Hepatocyte (in vitro differentiated cells): ENCODE data around the gene MYO1B. TPM values are rescaled to one million over a fixed set of nuclear protein-coding genes. Genes with fewer than 3 reads are reported as not detected.
A peak's percentile ranks its signal among the peaks of the same experiment; 100 is the strongest.

Experiments used
- DNase-seq: peaks from one replicate; pipeline ENCODE4 v3.0.0-alpha.2; 2016; ENCODE audit warnings: low spot score
- H2AFZ ChIP-seq: fragments of 200-600 bp; sonication (generic); 2 replicates; pipeline ENCODE4 v1.6.0; 2016; ENCODE audit warnings: antibody characterized with exemption, mild to moderate bottlenecking
- H3K27ac ChIP-seq: fragments of 200-600 bp; sonication (generic); 2 replicates; pipeline ENCODE4 v1.5.1; 2016; ENCODE audit warnings: mild to moderate bottlenecking
- H3K27me3 ChIP-seq: fragments of 200-600 bp; sonication (generic); 2 replicates; pipeline ENCODE4 v1.6.1; 2016
- H3K36me3 ChIP-seq: fragments of 200-600 bp; sonication (generic); replicated peaks from 2 replicates; pipeline ENCODE4 v1.5.1; 2016; ENCODE audit warnings: low read depth; ENCODE audit not compliant: insufficient read depth
- H3K4me1 ChIP-seq: fragments of 200-600 bp; sonication (generic); 2 replicates; pipeline ENCODE4 v1.5.1; 2016; ENCODE audit warnings: mild to moderate bottlenecking, moderate library complexity; ENCODE audit not compliant: insufficient read depth
- H3K4me2 ChIP-seq: fragments of 200-600 bp; sonication (generic); 2 replicates; pipeline ENCODE4 v1.6.0; 2016
- H3K4me3 ChIP-seq: fragments of 200-600 bp; sonication (generic); 2 replicates; pipeline ENCODE4 v1.5.1; 2016; ENCODE audit warnings: mild to moderate bottlenecking
- H3K79me2 ChIP-seq: fragments of 200-600 bp; sonication (generic); 2 replicates; pipeline ENCODE4 v1.6.0; 2017; ENCODE audit warnings: mild to moderate bottlenecking
- H3K9me2 ChIP-seq: fragments of 200-600 bp; sonication (generic); replicated peaks from 2 replicates; pipeline ENCODE4 v1.6.0; 2017; ENCODE audit warnings: mild to moderate bottlenecking; ENCODE audit not compliant: insufficient read depth
- H3K9me3 ChIP-seq: fragments of 200-600 bp; sonication (generic); 2 replicates; pipeline ENCODE4 v1.5.1; 2016; ENCODE audit warnings: low read depth, mild to moderate bottlenecking
- H4K20me1 ChIP-seq: fragments of 200-600 bp; sonication (generic); 2 replicates; pipeline ENCODE4 v1.6.0; 2016; ENCODE audit warnings: mild to moderate bottlenecking; ENCODE audit not compliant: insufficient read depth, poor library complexity, severe bottlenecking
- CTCF ChIP-seq: fragments of 200-600 bp; sonication (generic); IDR thresholded peaks from 2 replicates; pipeline ENCODE4 v1.5.1; 2016; ENCODE audit warnings: antibody characterized with exemption, mild to moderate bottlenecking; ENCODE audit not compliant: poor library complexity
- EZH2 ChIP-seq: fragments of 200-600 bp; sonication (generic); IDR thresholded peaks from 2 replicates; pipeline ENCODE4 v1.6.1; 2016; ENCODE audit warnings: antibody characterized with exemption, mild to moderate bottlenecking, borderline replicate concordance
- EZH2phosphoT487 ChIP-seq: fragments of 200-600 bp; sonication (generic); IDR thresholded peaks from one replicate; pipeline ENCODE4 v1.6.1; 2018; ENCODE audit warnings: antibody characterized with exemption, mild to moderate bottlenecking, low read depth, moderate library complexity; ENCODE audit not compliant: unreplicated experiment, severe bottlenecking
- WGBS: methylation state at CpG from one replicate; pipeline ENCODE4 v1.1.6; 2016; ENCODE audit warnings: low lambda C conversion rate; ENCODE audit errors: missing lambda C conversion rate; 5-methylcytosine and 5-hydroxymethylcytosine counted together
- polyA plus RNA-seq: library from polyadenylated mRNA; unstranded; fragments of >200 nt; fragmentation: Nextera tagmentation; extraction: Ambion mirVana; gene quantifications from 2 replicates; pipeline ENCODE4 v1.2.1, GENCODE V29; 2016
- total RNA-seq: library from RNA; depleted of rRNA; stranded (reverse); fragments of >200 nt; gene quantifications from 2 replicates; pipeline ENCODE4 v1.2.3, GENCODE V29; 2014

The MYO1B gene
- total and polyA plus RNA-seq, 2 experiments from 2014 or later, result 43.4 to 91.6 TPM

DNA sequence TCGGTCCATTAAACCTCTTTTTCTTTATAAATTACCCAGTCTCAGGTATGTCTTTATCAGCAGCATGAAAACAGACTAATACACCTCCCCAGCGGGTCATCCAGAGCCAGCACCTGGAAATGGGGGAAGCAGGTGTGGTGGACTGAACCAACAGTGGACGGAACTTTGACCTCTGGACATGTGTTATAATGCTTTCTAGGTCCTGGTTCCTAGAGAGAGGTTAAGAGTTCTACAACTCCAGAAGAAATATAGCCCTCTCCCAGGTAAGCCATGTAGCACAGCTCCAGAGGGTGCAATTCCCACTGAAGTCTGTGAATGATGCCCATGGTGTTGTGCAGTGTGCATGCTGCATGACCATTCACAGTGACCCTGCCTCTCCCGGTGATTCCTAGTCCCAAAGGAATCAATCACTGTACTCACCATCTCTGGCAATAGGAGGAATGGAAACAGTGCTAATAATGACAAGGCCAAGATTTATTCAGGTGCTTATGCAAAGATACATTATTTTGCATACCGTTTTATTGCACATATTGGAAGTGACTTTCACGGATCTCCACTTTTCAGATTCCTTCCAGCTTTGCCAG, 45.2 kb upstream of the MYO1B start:
- H3K27ac ChIP-seq, result no peak overlapping the region
- H2AFZ ChIP-seq, result no peak overlapping the region
- no peaks in the 10 kb centered on the region for H3K9me2 ChIP-seq
- H3K4me3 ChIP-seq, result no peak overlapping the region
- no peak for DNase-seq
- 92% methylated on average over 6 of the region's 6 CpGs for WGBS
- H3K36me3 ChIP-seq, result no peaks in the 10 kb centered on the region
- no peaks in the 10 kb centered on the region for H3K4me1 ChIP-seq
- H3K27me3 ChIP-seq, result no peaks in the 10 kb centered on the region
- no peak overlapping the region for H3K4me2 ChIP-seq
- no peaks in the 10 kb centered on the region for H3K9me3 ChIP-seq
- H4K20me1 ChIP-seq, result no peaks in the 10 kb centered on the region
- TF ChIP-seq EZH2, result no peak
- no peak for TF ChIP-seq EZH2phosphoT487
- TF ChIP-seq CTCF, result no peak
- no peaks in the 10 kb centered on the region for H3K79me2 ChIP-seq

GRCh38 chr2:191200910-191201309, 44.3 kb upstream of the MYO1B start:
- H3K4me1 ChIP-seq, result no peaks in the 10 kb centered on the region
- no peak for TF ChIP-seq CTCF
- no peak for TF ChIP-seq EZH2
- no peak for TF ChIP-seq EZH2phosphoT487
- H3K4me3 ChIP-seq, result no peak overlapping the region
- DNase-seq, result no peak
- 94% methylated on average over 1 of the region's 1 CpG for WGBS
- H3K4me2 ChIP-seq, result no peak overlapping the region
- no peaks in the 10 kb centered on the region for H3K9me3 ChIP-seq
- no peak overlapping the region for H3K27ac ChIP-seq
- H3K27me3 ChIP-seq, result no peaks in the 10 kb centered on the region
- no peaks in the 10 kb centered on the region for H3K79me2 ChIP-seq
- H2AFZ ChIP-seq, result no peak overlapping the region
- H3K9me2 ChIP-seq, result no peaks in the 10 kb centered on the region
- H4K20me1 ChIP-seq, result no peaks in the 10 kb centered on the region
- H3K36me3 ChIP-seq, result no peaks in the 10 kb centered on the region

- Histone ChIP-seq H2AFZ (no peak overlapping the region), H4K20me1 (no peaks in the 10 kb centered on the region), H3K9me3 (no peaks in the 10 kb centered on the region), H3K4me3 (no peak overlapping the region), H3K4me1 (no peaks in the 10 kb centered on the region), H3K27ac (peak overlapping the region; percentile 52), H3K4me2 (no peak overlapping the region), H3K79me2 (no peaks in the 10 kb centered on the region), H3K9me2 (no peaks in the 10 kb centered on the region), H3K27me3 (no peaks in the 10 kb centered on the region), H3K36me3 (no peaks in the 10 kb centered on the region)
- TF ChIP-seq CTCF (no peak), EZH2 (no peak), EZH2phosphoT487 (no peak)
- DNase-seq, result no peak
- whole genome bisulfite sequencing, result 33% methylated on average over 2 of the region's 2 CpGs
Observed at GRCh38 chr2:191202209-191202721, 42.9 kb upstream of the MYO1B start.

- H3K27me3 ChIP-seq, result no peaks in the 10 kb centered on the region
- no peaks in the 10 kb centered on the region for H3K9me2 ChIP-seq
- TF ChIP-seq CTCF (no peak), EZH2 (no peak)
- no peak for DNase-seq
- H3K36me3 ChIP-seq, result no peaks in the 10 kb centered on the region
- no peak overlapping the region for H3K4me2 ChIP-seq
- no peak overlapping the region for H2AFZ ChIP-seq
- H3K4me3 ChIP-seq, result no peak overlapping the region
- 68% methylated on average over 5 of the region's 5 CpGs for WGBS
- H3K4me1 ChIP-seq, result no peaks in the 10 kb centered on the region
- no peaks in the 10 kb centered on the region for H3K9me3 ChIP-seq
- H3K79me2 ChIP-seq, result no peaks in the 10 kb centered on the region
- H3K27ac ChIP-seq, result peak overlapping the region; percentile 52
- H4K20me1 ChIP-seq, result no peaks in the 10 kb centered on the region
Observed at GRCh38 chr2:191202881-191203397, 42.3 kb upstream of the MYO1B start.
